ENCODE data around the gene SAMD4B.

SAMD4B gene

GRCh38 chr19:39327363-39328045 lies 14.7 kb upstream of the SAMD4B start:
- H3K27me3 ChIP-seq (ENCODE audit: insufficient read depth, low read length) = no peaks in the 10 kb centered on the region
- TF ChIP-seq, protein P1, sequence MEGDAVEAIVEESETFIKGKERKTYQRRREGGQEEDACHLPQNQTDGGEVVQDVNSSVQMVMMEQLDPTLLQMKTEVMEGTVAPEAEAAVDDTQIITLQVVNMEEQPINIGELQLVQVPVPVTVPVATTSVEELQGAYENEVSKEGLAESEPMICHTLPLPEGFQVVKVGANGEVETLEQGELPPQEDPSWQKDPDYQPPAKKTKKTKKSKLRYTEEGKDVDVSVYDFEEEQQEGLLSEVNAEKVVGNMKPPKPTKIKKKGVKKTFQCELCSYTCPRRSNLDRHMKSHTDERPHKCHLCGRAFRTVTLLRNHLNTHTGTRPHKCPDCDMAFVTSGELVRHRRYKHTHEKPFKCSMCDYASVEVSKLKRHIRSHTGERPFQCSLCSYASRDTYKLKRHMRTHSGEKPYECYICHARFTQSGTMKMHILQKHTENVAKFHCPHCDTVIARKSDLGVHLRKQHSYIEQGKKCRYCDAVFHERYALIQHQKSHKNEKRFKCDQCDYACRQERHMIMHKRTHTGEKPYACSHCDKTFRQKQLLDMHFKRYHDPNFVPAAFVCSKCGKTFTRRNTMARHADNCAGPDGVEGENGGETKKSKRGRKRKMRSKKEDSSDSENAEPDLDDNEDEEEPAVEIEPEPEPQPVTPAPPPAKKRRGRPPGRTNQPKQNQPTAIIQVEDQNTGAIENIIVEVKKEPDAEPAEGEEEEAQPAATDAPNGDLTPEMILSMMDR (IDR thresholded peaks at IDR 0.05; ENCODE audit: low read length) = no peak
- TF ChIP-seq EZH2 (IDR thresholded peaks at IDR 0.05; ENCODE audit: borderline replicate concordance, low read length) = no peak
- H3K4me1 ChIP-seq (ENCODE audit: insufficient read depth, low read length, severe bottlenecking) = no peaks in the 10 kb centered on the region
- no peaks in the 10 kb centered on the region for H3K36me3 ChIP-seq (ENCODE audit: insufficient read depth, low read length)
- no peak overlapping the region for H3K9ac ChIP-seq (ENCODE audit: low read length)
- H3K4me2 ChIP-seq (ENCODE audit: low read length) = no peak overlapping the region
- no peak overlapping the region for H3K4me3 ChIP-seq (ENCODE audit: low read depth, low read length, poor library complexity, severe bottlenecking)
- H2AFZ ChIP-seq (ENCODE audit: low read length) = no peak overlapping the region
- H4K20me1 ChIP-seq (ENCODE audit: insufficient read depth, low read length) = no peaks in the 10 kb centered on the region
- no peak overlapping the region for H3K27ac ChIP-seq (ENCODE audit: low read depth, low read length, poor library complexity, severe bottlenecking)
- H3K9me3 ChIP-seq (ENCODE audit: low read length) = no peaks in the 10 kb centered on the region
- no peaks in the 10 kb centered on the region for H3F3A ChIP-seq (ENCODE audit: insufficient read depth, low read length)
- no peaks in the 10 kb centered on the region for H3K9me2 ChIP-seq (ENCODE audit: low read depth, low read length)
- H3K79me2 ChIP-seq (ENCODE audit: insufficient read depth, low read length) = no peaks in the 10 kb centered on the region

DNA sequence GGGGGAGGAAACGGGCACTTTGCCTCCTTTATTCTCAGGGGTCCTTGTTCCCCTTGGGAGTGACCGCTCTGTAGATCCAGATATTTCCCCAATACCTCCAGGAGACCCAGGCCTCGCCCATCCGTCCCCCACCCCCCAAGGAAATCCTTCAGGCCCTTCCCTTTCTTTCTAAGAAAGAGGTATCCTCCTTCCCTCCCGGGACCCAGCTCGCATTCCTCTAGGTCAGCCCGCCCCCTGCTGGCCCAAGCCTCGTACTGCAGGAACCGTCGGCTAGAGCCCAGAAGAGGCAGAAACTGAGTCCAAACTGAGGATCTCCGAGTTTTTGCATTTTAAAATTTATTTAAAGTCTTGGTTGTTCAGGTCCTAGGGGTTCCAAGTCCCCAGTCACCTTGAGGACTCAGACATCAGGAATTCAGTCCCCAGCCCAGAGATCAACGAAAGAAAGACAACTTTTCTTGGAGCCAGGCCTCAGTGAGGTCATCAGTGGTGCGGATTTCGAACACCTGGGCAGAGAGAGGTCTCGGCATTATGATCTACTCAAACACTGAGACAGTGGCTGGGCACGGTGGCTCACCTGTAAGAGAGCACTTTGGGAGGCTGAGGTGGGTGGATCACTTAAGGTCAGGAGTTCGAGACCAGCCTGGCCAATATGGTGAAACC lies 14.0 kb upstream of the SAMD4B start:
- Histone ChIP-seq H3K27ac (ENCODE audit: low read depth, low read length, poor library complexity, severe bottlenecking) (no peak overlapping the region), H3K4me2 (ENCODE audit: low read length) (no peak overlapping the region), H2AFZ (ENCODE audit: low read length) (no peak overlapping the region)

DNA sequence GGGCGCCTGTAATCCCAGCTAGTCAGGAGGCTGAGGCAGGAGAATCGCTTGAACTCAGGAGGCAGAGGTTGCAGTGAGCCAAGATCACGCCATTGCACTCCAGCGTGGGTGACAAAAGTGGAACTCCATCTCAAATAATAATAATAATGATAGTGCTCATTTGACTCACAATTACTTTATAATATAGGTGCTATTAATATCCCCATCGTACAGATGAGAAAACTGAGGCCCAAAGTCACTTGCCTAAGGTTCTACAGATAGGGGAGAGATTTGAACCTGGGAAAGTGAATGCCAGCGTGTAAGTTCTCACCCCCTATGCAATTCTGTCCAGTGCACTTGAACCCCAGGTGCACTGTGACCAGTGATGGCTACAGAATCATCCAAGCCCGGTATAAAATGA lies 12.3 kb upstream of the SAMD4B start:
- Histone ChIP-seq H3K9me2 (ENCODE audit: low read depth, low read length) (no peaks in the 10 kb centered on the region), H3F3A (ENCODE audit: insufficient read depth, low read length) (no peaks in the 10 kb centered on the region), H3K27me3 (ENCODE audit: insufficient read depth, low read length) (no peaks in the 10 kb centered on the region), H3K79me2 (ENCODE audit: insufficient read depth, low read length) (no peaks in the 10 kb centered on the region), H3K4me3 (ENCODE audit: low read depth, low read length, poor library complexity, severe bottlenecking) (no peak overlapping the region), H3K27ac (ENCODE audit: low read depth, low read length, poor library complexity, severe bottlenecking) (no peak overlapping the region), H3K36me3 (ENCODE audit: insufficient read depth, low read length) (no peaks in the 10 kb centered on the region), H3K4me2 (ENCODE audit: low read length) (no peak overlapping the region), H2AFZ (ENCODE audit: low read length) (no peak overlapping the region), H3K9ac (ENCODE audit: low read length) (no peak overlapping the region), H3K4me1 (ENCODE audit: insufficient read depth, low read length, severe bottlenecking) (peaks cover 2% of the 10 kb centered on the region), H3K9me3 (ENCODE audit: low read length) (no peaks in the 10 kb centered on the region), H4K20me1 (ENCODE audit: insufficient read depth, low read length) (no peaks in the 10 kb centered on the region)
- no peak for TF ChIP-seq EZH2 (IDR thresholded peaks at IDR 0.05; ENCODE audit: borderline replicate concordance, low read length)
- TF ChIP-seq, protein P1 (IDR thresholded peaks at IDR 0.05; ENCODE audit: low read length) = no peak

More for the DNA sequence above, 14.0 kb upstream of the SAMD4B start:
- Histone ChIP-seq H3K79me2 (ENCODE audit: insufficient read depth, low read length) (no peaks in the 10 kb centered on the region), H3K27me3 (ENCODE audit: insufficient read depth, low read length) (no peaks in the 10 kb centered on the region), H3K36me3 (ENCODE audit: insufficient read depth, low read length) (no peaks in the 10 kb centered on the region), H3K4me1 (ENCODE audit: insufficient read depth, low read length, severe bottlenecking) (no peaks in the 10 kb centered on the region), H3K9me2 (ENCODE audit: low read depth, low read length) (no peaks in the 10 kb centered on the region), H3F3A (ENCODE audit: insufficient read depth, low read length) (no peaks in the 10 kb centered on the region), H3K9ac (ENCODE audit: low read length) (no peak overlapping the region), H4K20me1 (ENCODE audit: insufficient read depth, low read length) (no peaks in the 10 kb centered on the region), H3K4me3 (ENCODE audit: low read depth, low read length, poor library complexity, severe bottlenecking) (no peak overlapping the region), H3K9me3 (ENCODE audit: low read length) (no peaks in the 10 kb centered on the region)
- TF ChIP-seq EZH2 (IDR thresholded peaks at IDR 0.05; ENCODE audit: borderline replicate concordance, low read length) = no peak
- TF ChIP-seq, protein P1 (IDR thresholded peaks at IDR 0.05; ENCODE audit: low read length) = peak; percentile 96
